OCI-LY7 (cell line): ENCODE data around the gene NKAIN2. TPM values are rescaled to one million over a fixed set of nuclear protein-coding genes. Genes with fewer than 3 reads are reported as not detected.

Source experiments
- BruUV-seq: library from RNA; stranded (reverse); fragments of 400-500 nt; replicated peaks from 2 replicates; lab custom pipeline; 2021; lab: Mats Ljungman, UMichigan
- CTCF ChIA-PET: fragments of 300-600 bp; sonication (Branson Sonifier 250); formaldehyde crosslinking; loops from one replicate; lab custom pipeline; 2022; ENCODE audit warnings: antibody characterized with exemption; ENCODE audit not compliant: unreplicated experiment; lab: Charles Lee
- POLR2A ChIA-PET: fragments of 300-600 bp; sonication (Branson Sonifier 250); formaldehyde crosslinking; loops from one replicate; lab custom pipeline; 2022; ENCODE audit warnings: antibody characterized with exemption; lab: Charles Lee
- DNase-seq: peaks from one replicate; pipeline ENCODE4 v3.0.0-alpha.2; 2015; ENCODE audit warnings: low spot score
- H2AFZ ChIP-seq: fragments of 200-600 bp; sonication (generic), shearing (Covaris generic); 2 replicates; pipeline ENCODE4 v1.6.1; 2014; ENCODE audit warnings: mild to moderate bottlenecking, antibody characterized with exemption, low read length, moderate library complexity
- H3K27ac ChIP-seq: fragments of 200-600 bp; sonication (generic); 2 replicates; pipeline ENCODE4 v1.5.1; 2014; ENCODE audit warnings: mixed run types, low read depth, mild to moderate bottlenecking, moderate library complexity, low read length, inconsistent platforms; ENCODE audit not compliant: poor library complexity, severe bottlenecking
- H3K36me3 ChIP-seq: fragments of 200-600 bp; sonication (generic); 2 replicates; pipeline ENCODE4 v1.6.1; 2014; ENCODE audit warnings: mild to moderate bottlenecking, antibody characterized with exemption, low read length, moderate library complexity, mixed read lengths; ENCODE audit not compliant: insufficient read depth
- H3K4me1 ChIP-seq: fragments of 200-600 bp; sonication (generic); 2 replicates; pipeline ENCODE4 v1.5.1; 2014; ENCODE audit warnings: mild to moderate bottlenecking, low read length; ENCODE audit not compliant: insufficient read depth, poor library complexity, severe bottlenecking
- H3K4me2 ChIP-seq: fragments of 200-600 bp; sonication (generic); 2 replicates; pipeline ENCODE4 v1.6.1; 2014; ENCODE audit warnings: mild to moderate bottlenecking, low read length
- H3K4me3 ChIP-seq: fragments of 200-600 bp; sonication (generic); 2 replicates; pipeline ENCODE4 v1.5.1; 2014; ENCODE audit warnings: mild to moderate bottlenecking, low read depth, low read length; ENCODE audit not compliant: poor library complexity, severe bottlenecking
- H3K79me2 ChIP-seq: fragments of 200-600 bp; sonication (generic); 2 replicates; pipeline ENCODE4 v1.6.1; 2016; ENCODE audit warnings: low read depth, mild to moderate bottlenecking, low read length, moderate library complexity, mixed read lengths; ENCODE audit not compliant: insufficient read depth
- H3K9me2 ChIP-seq: fragments of 200-600 bp; sonication (generic); 2 replicates; pipeline ENCODE4 v1.6.1; 2016; ENCODE audit warnings: mild to moderate bottlenecking, low read length, mixed read lengths; ENCODE audit not compliant: insufficient read depth
- H3K9me3 ChIP-seq: fragments of 200-600 bp; sonication (generic); 2 replicates; pipeline ENCODE4 v1.6.1; 2014; ENCODE audit warnings: mild to moderate bottlenecking, mixed run types, low read length, mixed read lengths
- H4K20me1 ChIP-seq: fragments of 200-600 bp; sonication (generic); 2 replicates; pipeline ENCODE4 v1.6.1; 2014; ENCODE audit warnings: mild to moderate bottlenecking, antibody characterized with exemption, low read length, moderate library complexity, mixed read lengths; ENCODE audit not compliant: insufficient read depth
- EZH2phosphoT487 ChIP-seq: fragments of 200-600 bp; sonication (generic); IDR thresholded peaks from 2 replicates; pipeline ENCODE4 v1.6.1; 2018; ENCODE audit warnings: low read depth, borderline replicate concordance, mild to moderate bottlenecking, mixed run types, antibody characterized with exemption, low read length, moderate library complexity, mixed read lengths
- intact Hi-C: fragments of 100-400 bp; cut with micrococcal nuclease; formaldehyde crosslinking; loops from one replicate; pipeline ENCODE4 v1.10.0; 2022; ENCODE audit not compliant: unreplicated experiment
- total RNA-seq, 2 experiments: library from RNA; depleted of rRNA in 1 of 2; stranded (reverse); fragments of >200 nt in 1 of 2; shearing (Covaris generic) in 1 of 2; gene quantifications; 2 replicates each; pipeline ENCODE4 v1.2.3, GENCODE V29; 2014 to 2022
- TF ChIP-seq, protein P1 (sequence below): fragments of 200-600 bp; sonication (generic); conservative IDR thresholded peaks from 2 replicates; pipeline ENCODE4 v1.5.1; 2014; ENCODE audit warnings: mild to moderate bottlenecking, antibody characterized with exemption, low read length, moderate library complexity, mixed read lengths

NKAIN2 gene
- total RNA-seq, 2 experiments from 2014 or later = not detected

DNA sequence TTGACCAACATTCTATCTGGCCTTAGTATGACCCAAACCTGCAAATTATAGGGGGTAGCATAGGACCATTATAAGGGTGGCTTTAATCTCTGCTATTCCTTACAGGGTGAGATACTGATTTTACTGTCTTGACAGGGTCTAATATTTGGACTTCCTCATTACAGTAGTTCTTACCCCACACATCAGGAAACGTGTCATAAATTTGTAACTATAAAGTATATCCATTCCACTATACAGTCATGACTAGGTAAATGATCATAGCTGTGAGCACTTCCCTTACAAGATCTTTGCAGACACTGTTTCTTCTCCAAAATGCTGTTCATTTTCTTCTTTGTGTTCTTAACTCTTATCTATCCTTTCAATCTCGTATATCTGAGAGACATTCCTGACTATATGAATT, 639.9 kb downstream of the NKAIN2 start:
- H3K4me3 ChIP-seq = no peak overlapping the region
- no peaks in the 10 kb centered on the region for H3K36me3 ChIP-seq
- ChIA-PET CTCF (no interaction called here), POLR2A (no interaction called here)
- H3K9me3 ChIP-seq = no peaks in the 10 kb centered on the region
- H3K27ac ChIP-seq = no peak overlapping the region
- no peak for TF ChIP-seq EZH2phosphoT487
- TF ChIP-seq, protein P1, sequence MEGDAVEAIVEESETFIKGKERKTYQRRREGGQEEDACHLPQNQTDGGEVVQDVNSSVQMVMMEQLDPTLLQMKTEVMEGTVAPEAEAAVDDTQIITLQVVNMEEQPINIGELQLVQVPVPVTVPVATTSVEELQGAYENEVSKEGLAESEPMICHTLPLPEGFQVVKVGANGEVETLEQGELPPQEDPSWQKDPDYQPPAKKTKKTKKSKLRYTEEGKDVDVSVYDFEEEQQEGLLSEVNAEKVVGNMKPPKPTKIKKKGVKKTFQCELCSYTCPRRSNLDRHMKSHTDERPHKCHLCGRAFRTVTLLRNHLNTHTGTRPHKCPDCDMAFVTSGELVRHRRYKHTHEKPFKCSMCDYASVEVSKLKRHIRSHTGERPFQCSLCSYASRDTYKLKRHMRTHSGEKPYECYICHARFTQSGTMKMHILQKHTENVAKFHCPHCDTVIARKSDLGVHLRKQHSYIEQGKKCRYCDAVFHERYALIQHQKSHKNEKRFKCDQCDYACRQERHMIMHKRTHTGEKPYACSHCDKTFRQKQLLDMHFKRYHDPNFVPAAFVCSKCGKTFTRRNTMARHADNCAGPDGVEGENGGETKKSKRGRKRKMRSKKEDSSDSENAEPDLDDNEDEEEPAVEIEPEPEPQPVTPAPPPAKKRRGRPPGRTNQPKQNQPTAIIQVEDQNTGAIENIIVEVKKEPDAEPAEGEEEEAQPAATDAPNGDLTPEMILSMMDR = no peak
- no peaks in the 10 kb centered on the region for H3K9me2 ChIP-seq
- H3K79me2 ChIP-seq = no peaks in the 10 kb centered on the region
- no peaks in the 10 kb centered on the region for H3K4me1 ChIP-seq
- no peak overlapping the region for H2AFZ ChIP-seq
- intact Hi-C loops = no loop called here
- DNase-seq = no peak
- H4K20me1 ChIP-seq = no peaks in the 10 kb centered on the region
- H3K4me2 ChIP-seq = no peak overlapping the region
- no TSS peak for BruUV-seq

DNA sequence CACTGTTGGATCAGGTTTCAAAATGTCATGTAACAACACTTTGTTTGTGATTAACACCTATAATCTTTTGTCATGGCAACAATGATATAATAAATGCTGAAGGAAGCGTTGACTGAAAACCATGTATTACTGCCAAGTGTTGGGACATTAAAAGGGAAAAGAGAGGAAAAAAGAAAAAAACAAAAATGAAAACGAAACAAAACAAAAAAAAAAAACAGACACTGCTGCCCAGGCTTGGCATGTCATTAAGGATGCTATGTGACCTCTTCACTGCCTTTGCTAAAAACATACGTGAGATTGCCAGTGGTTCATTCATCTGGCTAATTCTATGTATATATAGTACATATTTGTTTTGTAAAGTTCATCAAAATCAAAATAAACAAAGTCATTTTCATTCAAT, 641.9 kb downstream of the NKAIN2 start:
- Histone ChIP-seq H2AFZ (no peak overlapping the region), H4K20me1 (no peaks in the 10 kb centered on the region), H3K4me1 (no peaks in the 10 kb centered on the region), H3K9me2 (no peaks in the 10 kb centered on the region), H3K9me3 (no peaks in the 10 kb centered on the region), H3K79me2 (no peaks in the 10 kb centered on the region), H3K4me2 (no peak overlapping the region), H3K27ac (no peak overlapping the region), H3K4me3 (no peak overlapping the region), H3K36me3 (no peaks in the 10 kb centered on the region)
- ChIA-PET POLR2A (no interaction called here), CTCF (no interaction called here)
- no TSS peak for BruUV-seq
- no peak for DNase-seq
- TF ChIP-seq EZH2phosphoT487 = no peak
- TF ChIP-seq, protein P1 = no peak
- intact Hi-C loops = no loop called here

DNA sequence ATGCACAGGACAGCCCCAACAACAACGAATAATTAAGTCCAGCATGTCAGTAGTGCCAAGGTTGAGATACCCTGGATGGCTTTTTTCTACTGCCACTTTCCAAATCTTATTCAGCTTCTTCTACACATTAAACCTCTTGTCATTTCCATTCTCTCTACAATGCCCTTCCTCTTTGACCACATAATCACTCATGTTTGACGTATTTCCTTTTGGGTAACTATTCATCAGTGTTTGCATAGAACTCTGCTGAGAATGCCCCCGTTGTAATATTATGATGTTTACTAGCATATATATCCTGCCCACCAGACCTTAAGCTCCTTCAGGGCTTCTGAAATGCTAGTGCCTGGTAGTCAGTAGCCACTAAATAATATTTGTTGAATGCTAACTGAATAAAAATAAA, 643.3 kb downstream of the NKAIN2 start:
- H3K4me3 ChIP-seq = no peak overlapping the region
- H3K4me2 ChIP-seq = no peak overlapping the region
- TF ChIP-seq, protein P1 = no peak
- no peak for TF ChIP-seq EZH2phosphoT487
- BruUV-seq = no TSS peak
- ChIA-PET POLR2A (no interaction called here), CTCF (no interaction called here)
- no peak for DNase-seq
- no peak overlapping the region for H3K27ac ChIP-seq
- no peaks in the 10 kb centered on the region for H3K9me3 ChIP-seq
- no peaks in the 10 kb centered on the region for H4K20me1 ChIP-seq
- intact Hi-C loops = no loop called here
- H3K9me2 ChIP-seq = no peaks in the 10 kb centered on the region
- H3K36me3 ChIP-seq = no peaks in the 10 kb centered on the region
- H2AFZ ChIP-seq = no peak overlapping the region
- no peaks in the 10 kb centered on the region for H3K4me1 ChIP-seq
- H3K79me2 ChIP-seq = no peaks in the 10 kb centered on the region
